ENCODE measurements around the gene SH3BGRL2.

SH3BGRL2 gene

DNA sequence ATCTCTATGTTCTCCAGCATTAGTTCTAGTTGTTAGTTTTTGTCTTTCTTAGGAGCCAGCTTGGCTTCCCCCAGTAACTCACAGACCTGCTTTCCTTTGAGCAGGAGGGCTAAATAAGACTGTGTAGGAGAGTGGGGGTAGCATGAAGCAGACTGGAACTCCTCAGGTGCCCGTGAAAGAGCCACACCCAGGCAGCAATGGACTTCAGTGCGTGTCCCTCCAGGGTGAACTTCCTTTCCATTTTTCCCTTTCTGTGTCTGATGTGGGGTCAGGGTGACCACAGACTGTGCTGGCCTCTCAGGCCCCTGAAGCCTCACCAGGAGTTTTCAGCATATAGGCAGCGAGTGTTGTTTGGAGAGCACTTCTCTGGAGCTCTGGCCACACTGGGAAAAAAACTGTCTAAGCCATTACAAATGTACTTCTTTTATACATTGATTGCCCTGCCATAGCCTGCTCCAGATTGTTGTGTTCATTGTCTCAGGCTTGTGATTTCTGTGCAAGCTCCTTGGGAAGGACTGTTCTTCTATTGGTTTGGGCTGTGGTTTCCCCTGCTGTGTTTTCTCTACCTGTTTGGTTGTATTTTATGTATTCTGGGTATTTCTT, 55.7 kb downstream of the SH3BGRL2 start:
- peak overlapping the region in 2 of 5 donors; percentile 10 to 20 for H3K9ac ChIP-seq (ENCODE audit: low read length in 5 of 5)
- H3K4me3 ChIP-seq (ENCODE audit: low read depth in 1 of 5, low read length in 5 of 5), result no peak overlapping the region
- H3K9me3 ChIP-seq (ENCODE audit: control insufficient read depth in 5 of 5, low read length in 5 of 5), result no peaks in the 10 kb centered on the region
- peak overlapping the region; percentile 10 for H3K27ac ChIP-seq (ENCODE audit: low read depth, low read length)
- no peaks in the 10 kb centered on the region for H3K36me3 ChIP-seq (ENCODE audit: control insufficient read depth in 5 of 5, insufficient read depth in 5 of 5, low read length in 5 of 5)
- H3K4me1 ChIP-seq (ENCODE audit: control insufficient read depth in 5 of 5, insufficient read depth in 5 of 5, low read length in 5 of 5), result peaks cover 0 to 28% (median 17%) of the 10 kb centered on the region in 5 donors
- no peaks in the 10 kb centered on the region for H3K27me3 ChIP-seq (ENCODE audit: control insufficient read depth in 5 of 5, insufficient read depth in 4 of 5, low read length in 5 of 5)

DNA sequence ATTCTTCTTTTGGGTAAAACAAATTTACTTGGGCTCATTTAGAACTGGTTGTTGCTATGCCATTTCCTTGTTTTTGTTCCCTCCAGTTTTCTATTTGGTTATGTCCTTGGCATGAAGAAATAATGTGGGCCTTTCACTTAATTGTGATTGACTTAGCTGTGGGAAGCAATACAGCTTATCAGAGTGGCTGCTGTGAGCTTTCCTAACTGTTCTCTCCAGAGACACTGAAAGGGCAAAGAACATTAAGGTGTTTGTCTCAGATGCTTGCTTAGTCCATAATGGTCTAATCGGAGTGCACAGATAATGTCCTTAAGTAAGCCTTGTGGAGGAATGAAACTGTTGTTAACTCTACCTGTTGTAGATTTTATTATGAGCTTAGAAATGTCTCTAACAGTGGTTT, 56.6 kb downstream of the SH3BGRL2 start:
- H3K4me3 ChIP-seq (ENCODE audit: low read depth in 1 of 5, low read length in 5 of 5), result no peak overlapping the region

GRCh38 chr6:79694156-79694555, 63.0 kb downstream of the SH3BGRL2 start:
- H3K9ac ChIP-seq (ENCODE audit: low read length in 5 of 5), result peak overlapping the region in 3 of 5 donors; percentile 11 to 74 (median 66)
- peak overlapping the region; percentile 90 for H3K27ac ChIP-seq (ENCODE audit: low read depth, low read length)
- peak overlapping the region in 1 of 5 donors; percentile 0 for H3K4me3 ChIP-seq (ENCODE audit: low read depth in 1 of 5, low read length in 5 of 5)
- H3K36me3 ChIP-seq (ENCODE audit: control insufficient read depth in 5 of 5, insufficient read depth in 5 of 5, low read length in 5 of 5), result no peaks in the 10 kb centered on the region
- no peaks in the 10 kb centered on the region for H3K27me3 ChIP-seq (ENCODE audit: control insufficient read depth in 5 of 5, insufficient read depth in 4 of 5, low read length in 5 of 5)
- H3K4me1 ChIP-seq (ENCODE audit: control insufficient read depth in 5 of 5, insufficient read depth in 5 of 5, low read length in 5 of 5), result peaks cover 2 to 24% (median 14%) of the 10 kb centered on the region in 5 donors
- no peaks in the 10 kb centered on the region for H3K9me3 ChIP-seq (ENCODE audit: control insufficient read depth in 5 of 5, low read length in 5 of 5)

More for the DNA sequence above, 56.6 kb downstream of the SH3BGRL2 start:
- Histone ChIP-seq H3K9me3 (ENCODE audit: control insufficient read depth in 5 of 5, low read length in 5 of 5) (no peaks in the 10 kb centered on the region), H3K4me1 (ENCODE audit: control insufficient read depth in 5 of 5, insufficient read depth in 5 of 5, low read length in 5 of 5) (peaks cover 0 to 28% (median 17%) of the 10 kb centered on the region in 5 donors), H3K36me3 (ENCODE audit: control insufficient read depth in 5 of 5, insufficient read depth in 5 of 5, low read length in 5 of 5) (no peaks in the 10 kb centered on the region), H3K9ac (ENCODE audit: low read length in 5 of 5) (peak overlapping the region in 1 of 5 donors; percentile 18), H3K27me3 (ENCODE audit: control insufficient read depth in 5 of 5, insufficient read depth in 4 of 5, low read length in 5 of 5) (no peaks in the 10 kb centered on the region), H3K27ac (ENCODE audit: low read depth, low read length) (no peak overlapping the region)

DNA sequence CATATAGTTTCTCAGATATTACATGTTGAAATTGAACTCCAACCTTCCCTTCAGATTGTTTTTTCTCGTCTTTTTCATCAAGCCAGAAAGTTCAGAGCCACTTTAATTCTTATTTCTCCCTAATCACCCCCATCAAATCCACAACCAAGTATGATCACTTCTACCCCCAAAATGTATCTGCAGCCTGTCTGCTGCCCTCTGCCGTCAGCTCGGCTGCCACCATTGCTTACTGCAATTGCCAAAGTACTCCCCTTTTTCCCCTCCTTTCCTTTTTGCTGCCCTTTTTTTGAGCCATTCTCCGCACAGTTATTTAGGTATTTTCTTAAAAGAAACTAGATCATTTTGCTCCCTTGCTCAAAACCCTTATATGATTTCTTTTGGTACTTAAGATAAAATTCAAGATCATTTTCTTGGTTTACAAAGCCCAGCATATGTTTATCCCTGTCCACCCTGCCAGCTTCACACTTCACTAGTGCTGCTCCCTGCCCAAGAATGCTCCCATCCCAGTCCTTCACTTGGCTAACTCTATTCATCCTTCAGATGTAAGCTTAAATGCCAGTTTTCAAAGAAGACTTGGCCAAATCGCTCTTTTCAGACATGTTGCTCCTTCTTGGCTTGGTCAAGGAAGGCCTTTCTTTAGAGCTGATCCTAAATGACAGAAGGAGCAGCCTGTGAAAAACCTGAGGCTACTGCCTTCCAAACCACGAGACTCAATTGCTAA, 63.7 kb downstream of the SH3BGRL2 start:
- Histone ChIP-seq H3K27ac (ENCODE audit: low read depth, low read length) (peak overlapping the region; percentile 90), H3K9ac (ENCODE audit: low read length in 5 of 5) (peak overlapping the region in 4 of 5 donors; percentile 11 to 74 (median 58)), H3K9me3 (ENCODE audit: control insufficient read depth in 5 of 5, low read length in 5 of 5) (no peaks in the 10 kb centered on the region), H3K36me3 (ENCODE audit: control insufficient read depth in 5 of 5, insufficient read depth in 5 of 5, low read length in 5 of 5) (peaks cover 0 to 5% (median 2%) of the 10 kb centered on the region in 5 donors), H3K27me3 (ENCODE audit: control insufficient read depth in 5 of 5, insufficient read depth in 4 of 5, low read length in 5 of 5) (no peaks in the 10 kb centered on the region), H3K4me3 (ENCODE audit: low read depth in 1 of 5, low read length in 5 of 5) (peak overlapping the region in 2 of 5 donors; percentile 0 to 7), H3K4me1 (ENCODE audit: control insufficient read depth in 5 of 5, insufficient read depth in 5 of 5, low read length in 5 of 5) (peaks cover 2 to 24% (median 14%) of the 10 kb centered on the region in 5 donors)

DNA sequence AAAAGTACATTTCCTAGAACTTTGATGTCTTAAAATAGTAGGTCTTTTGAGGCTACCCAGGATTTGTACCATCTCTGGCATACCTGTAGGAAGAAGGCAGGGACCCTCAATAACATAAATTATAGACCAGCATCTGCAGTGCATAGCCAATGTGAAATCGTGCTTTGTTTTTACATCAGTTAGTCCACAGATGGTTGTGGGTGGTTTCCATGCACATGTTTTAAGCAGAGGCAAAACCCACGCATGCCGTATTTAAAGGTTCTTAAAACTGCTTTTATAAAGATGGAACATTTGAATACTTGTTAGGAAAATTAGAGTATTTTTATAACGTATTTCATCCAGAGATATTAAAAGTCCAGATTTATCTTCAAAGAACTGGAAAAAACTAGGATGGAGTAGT, 66.3 kb downstream of the SH3BGRL2 start:
- Histone ChIP-seq H3K4me1 (ENCODE audit: control insufficient read depth in 5 of 5, insufficient read depth in 5 of 5, low read length in 5 of 5) (peaks cover 2 to 24% (median 14%) of the 10 kb centered on the region in 5 donors), H3K27ac (ENCODE audit: low read depth, low read length) (no peak overlapping the region), H3K9ac (ENCODE audit: low read length in 5 of 5) (no peak overlapping the region), H3K9me3 (ENCODE audit: control insufficient read depth in 5 of 5, low read length in 5 of 5) (no peaks in the 10 kb centered on the region), H3K27me3 (ENCODE audit: control insufficient read depth in 5 of 5, insufficient read depth in 4 of 5, low read length in 5 of 5) (no peaks in the 10 kb centered on the region), H3K36me3 (ENCODE audit: control insufficient read depth in 5 of 5, insufficient read depth in 5 of 5, low read length in 5 of 5) (peaks cover 0 to 6% (median 2%) of the 10 kb centered on the region in 5 donors), H3K4me3 (ENCODE audit: low read depth in 1 of 5, low read length in 5 of 5) (no peak overlapping the region)

- H3K9me3 ChIP-seq (ENCODE audit: control insufficient read depth in 5 of 5, low read length in 5 of 5), result no peaks in the 10 kb centered on the region
- peaks cover 2 to 16% (median 8%) of the 10 kb centered on the region in 5 donors for H3K4me1 ChIP-seq (ENCODE audit: control insufficient read depth in 5 of 5, insufficient read depth in 5 of 5, low read length in 5 of 5)
- H3K27me3 ChIP-seq (ENCODE audit: control insufficient read depth in 5 of 5, insufficient read depth in 4 of 5, low read length in 5 of 5), result no peaks in the 10 kb centered on the region
- H3K4me3 ChIP-seq (ENCODE audit: low read depth in 1 of 5, low read length in 5 of 5), result no peak overlapping the region
- H3K27ac ChIP-seq (ENCODE audit: low read depth, low read length), result no peak overlapping the region
- H3K9ac ChIP-seq (ENCODE audit: low read length in 5 of 5), result no peak overlapping the region
- H3K36me3 ChIP-seq (ENCODE audit: control insufficient read depth in 5 of 5, insufficient read depth in 5 of 5, low read length in 5 of 5), result peaks cover 0 to 8% (median 2%) of the 10 kb centered on the region in 5 donors
Observed at GRCh38 chr6:79699606-79700005, 68.5 kb downstream of the SH3BGRL2 start.

DNA sequence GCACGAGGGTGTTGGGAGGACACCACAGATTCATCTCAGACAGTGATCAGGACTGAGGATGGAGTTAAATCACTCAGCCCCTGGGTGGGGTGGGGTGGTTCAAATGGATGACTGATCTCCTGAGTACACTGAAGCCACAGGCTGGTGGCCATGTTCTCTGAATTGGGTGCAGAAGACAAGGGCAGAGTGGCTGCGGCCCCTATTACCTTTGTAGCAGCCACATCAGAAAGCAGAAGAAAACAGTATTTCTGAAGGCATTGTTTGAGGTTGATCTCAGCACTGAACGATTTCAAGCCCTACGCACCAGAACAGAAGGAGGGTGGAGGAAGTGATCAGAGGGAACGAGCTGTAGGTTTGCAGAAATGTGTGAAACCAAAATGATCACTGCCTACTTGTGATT, 71.6 kb downstream of the SH3BGRL2 start:
- Histone ChIP-seq H3K27ac (ENCODE audit: low read depth, low read length) (no peak overlapping the region), H3K9me3 (ENCODE audit: control insufficient read depth in 5 of 5, low read length in 5 of 5) (no peaks in the 10 kb centered on the region), H3K4me3 (ENCODE audit: low read depth in 1 of 5, low read length in 5 of 5) (no peak overlapping the region), H3K27me3 (ENCODE audit: control insufficient read depth in 5 of 5, insufficient read depth in 4 of 5, low read length in 5 of 5) (no peaks in the 10 kb centered on the region), H3K9ac (ENCODE audit: low read length in 5 of 5) (no peak overlapping the region), H3K36me3 (ENCODE audit: control insufficient read depth in 5 of 5, insufficient read depth in 5 of 5, low read length in 5 of 5) (peaks cover 0 to 8% (median 2%) of the 10 kb centered on the region in 5 donors), H3K4me1 (ENCODE audit: control insufficient read depth in 5 of 5, insufficient read depth in 5 of 5, low read length in 5 of 5) (peaks cover 0 to 3% (median 0%) of the 10 kb centered on the region in 5 donors)

- Histone ChIP-seq H3K4me1 (ENCODE audit: control insufficient read depth in 5 of 5, insufficient read depth in 5 of 5, low read length in 5 of 5) (peaks cover 0 to 3% (median 0%) of the 10 kb centered on the region in 5 donors), H3K27ac (ENCODE audit: low read depth, low read length) (no peak overlapping the region)
Observed at GRCh38 chr6:79704200-79704599, 73.1 kb downstream of the SH3BGRL2 start.

GRCh38 chr6:79705456-79705995, 74.4 kb downstream of the SH3BGRL2 start:
- Histone ChIP-seq H3K36me3 (ENCODE audit: control insufficient read depth in 5 of 5, insufficient read depth in 5 of 5, low read length in 5 of 5) (peaks cover 0 to 3% (median 0%) of the 10 kb centered on the region in 5 donors), H3K27me3 (ENCODE audit: control insufficient read depth in 5 of 5, insufficient read depth in 4 of 5, low read length in 5 of 5) (no peaks in the 10 kb centered on the region), H3K4me3 (ENCODE audit: low read depth in 1 of 5, low read length in 5 of 5) (no peak overlapping the region), H3K27ac (ENCODE audit: low read depth, low read length) (no peak overlapping the region), H3K9ac (ENCODE audit: low read length in 5 of 5) (no peak overlapping the region), H3K9me3 (ENCODE audit: control insufficient read depth in 5 of 5, low read length in 5 of 5) (no peaks in the 10 kb centered on the region), H3K4me1 (ENCODE audit: control insufficient read depth in 5 of 5, insufficient read depth in 5 of 5, low read length in 5 of 5) (peaks cover 0 to 3% (median 0%) of the 10 kb centered on the region in 5 donors)

More at GRCh38 chr6:79704200-79704599, 73.1 kb downstream of the SH3BGRL2 start:
- Histone ChIP-seq H3K27me3 (ENCODE audit: control insufficient read depth in 5 of 5, insufficient read depth in 4 of 5, low read length in 5 of 5) (no peaks in the 10 kb centered on the region), H3K9me3 (ENCODE audit: control insufficient read depth in 5 of 5, low read length in 5 of 5) (no peaks in the 10 kb centered on the region), H3K4me3 (ENCODE audit: low read depth in 1 of 5, low read length in 5 of 5) (no peak overlapping the region), H3K36me3 (ENCODE audit: control insufficient read depth in 5 of 5, insufficient read depth in 5 of 5, low read length in 5 of 5) (peaks cover 0 to 8% (median 2%) of the 10 kb centered on the region in 5 donors), H3K9ac (ENCODE audit: low read length in 5 of 5) (no peak overlapping the region)

DNA sequence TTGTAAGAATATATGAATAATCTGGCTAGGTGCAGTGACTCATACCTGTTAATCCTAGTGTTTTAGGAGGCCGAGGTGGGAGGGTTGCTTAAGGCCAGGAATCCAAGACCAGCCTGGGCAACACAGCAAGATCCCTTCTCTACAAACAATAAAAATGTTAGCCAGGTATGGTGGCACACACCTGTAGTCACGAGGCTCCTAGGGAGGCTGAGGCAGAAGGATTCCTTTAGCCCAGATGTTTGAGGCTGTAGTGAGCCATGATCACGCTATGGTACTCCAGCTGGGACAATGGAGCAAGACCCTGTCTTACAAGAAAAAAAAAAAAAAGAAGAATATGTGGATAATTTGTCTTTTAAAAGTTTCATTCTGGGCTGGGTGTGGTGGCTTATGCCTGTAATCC, 75.4 kb downstream of the SH3BGRL2 start:
- Histone ChIP-seq H3K27me3 (ENCODE audit: control insufficient read depth in 5 of 5, insufficient read depth in 4 of 5, low read length in 5 of 5) (no peaks in the 10 kb centered on the region), H3K9me3 (ENCODE audit: control insufficient read depth in 5 of 5, low read length in 5 of 5) (no peaks in the 10 kb centered on the region), H3K9ac (ENCODE audit: low read length in 5 of 5) (no peak overlapping the region), H3K4me1 (ENCODE audit: control insufficient read depth in 5 of 5, insufficient read depth in 5 of 5, low read length in 5 of 5) (peaks cover 0 to 11% (median 1%) of the 10 kb centered on the region in 5 donors), H3K36me3 (ENCODE audit: control insufficient read depth in 5 of 5, insufficient read depth in 5 of 5, low read length in 5 of 5) (peaks cover 0 to 3% (median 0%) of the 10 kb centered on the region in 5 donors), H3K27ac (ENCODE audit: low read depth, low read length) (no peak overlapping the region), H3K4me3 (ENCODE audit: low read depth in 1 of 5, low read length in 5 of 5) (no peak overlapping the region)

Measured in subcutaneous abdominal adipose tissue (tissue), 5 donors.